GM18502 (cell line): Measurements from ENCODE around the gene SMARCA4.

Source experiments
- ATAC-seq: cut with Tn5 transposase; IDR thresholded peaks from one replicate; pipeline ENCODE4 v1.9.1; 2021; ENCODE audit warnings: mild to moderate bottlenecking; ENCODE audit not compliant: unreplicated experiment, poor library complexity

The SMARCA4 gene

GRCh38 chr19:10960314-10961072, at the start of gene SMARCA4:
Gene SMARCA4, plus strand, starts transcription at chr19:10961030. Its CDS starts 23,122 bp downstream, at chr19:10984152.
- peak; percentile 75 for ATAC-seq

GRCh38 chr19:10911579-10912363, 49.1 kb upstream of the SMARCA4 start:
- ATAC-seq, result no peak

GRCh38 chr19:10912619-10913018, 48.2 kb upstream of the SMARCA4 start:
- ATAC-seq, result no peak

DNA sequence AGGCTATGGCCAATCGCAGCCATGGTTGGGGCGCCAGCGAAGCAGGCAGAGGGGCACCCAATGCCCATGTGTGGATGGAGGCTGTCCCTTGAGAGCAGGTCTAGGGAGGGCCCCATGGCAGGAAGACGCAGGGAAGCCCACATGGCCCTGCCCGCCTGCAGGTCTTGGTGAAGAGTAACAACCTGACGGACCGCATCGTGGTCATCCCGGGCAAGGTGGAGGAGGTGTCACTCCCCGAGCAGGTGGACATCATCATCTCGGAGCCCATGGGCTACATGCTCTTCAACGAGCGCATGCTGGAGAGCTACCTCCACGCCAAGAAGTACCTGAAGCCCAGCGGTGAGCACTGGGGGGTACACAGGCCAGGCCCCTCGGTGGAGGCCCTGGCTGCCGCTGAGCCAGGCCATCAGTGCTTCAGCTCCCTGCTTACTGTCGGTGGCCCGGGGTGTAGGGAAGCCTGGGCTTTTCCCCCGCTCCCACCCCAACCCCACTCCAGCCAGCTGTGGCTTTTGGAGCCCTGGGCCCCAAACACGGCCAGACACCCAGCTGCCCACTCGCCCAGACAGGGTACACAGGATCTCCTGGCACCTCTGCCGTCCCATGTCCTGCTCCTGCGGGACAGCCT, 47.0 kb upstream of the SMARCA4 start:
- ATAC-seq, result no peak

DNA sequence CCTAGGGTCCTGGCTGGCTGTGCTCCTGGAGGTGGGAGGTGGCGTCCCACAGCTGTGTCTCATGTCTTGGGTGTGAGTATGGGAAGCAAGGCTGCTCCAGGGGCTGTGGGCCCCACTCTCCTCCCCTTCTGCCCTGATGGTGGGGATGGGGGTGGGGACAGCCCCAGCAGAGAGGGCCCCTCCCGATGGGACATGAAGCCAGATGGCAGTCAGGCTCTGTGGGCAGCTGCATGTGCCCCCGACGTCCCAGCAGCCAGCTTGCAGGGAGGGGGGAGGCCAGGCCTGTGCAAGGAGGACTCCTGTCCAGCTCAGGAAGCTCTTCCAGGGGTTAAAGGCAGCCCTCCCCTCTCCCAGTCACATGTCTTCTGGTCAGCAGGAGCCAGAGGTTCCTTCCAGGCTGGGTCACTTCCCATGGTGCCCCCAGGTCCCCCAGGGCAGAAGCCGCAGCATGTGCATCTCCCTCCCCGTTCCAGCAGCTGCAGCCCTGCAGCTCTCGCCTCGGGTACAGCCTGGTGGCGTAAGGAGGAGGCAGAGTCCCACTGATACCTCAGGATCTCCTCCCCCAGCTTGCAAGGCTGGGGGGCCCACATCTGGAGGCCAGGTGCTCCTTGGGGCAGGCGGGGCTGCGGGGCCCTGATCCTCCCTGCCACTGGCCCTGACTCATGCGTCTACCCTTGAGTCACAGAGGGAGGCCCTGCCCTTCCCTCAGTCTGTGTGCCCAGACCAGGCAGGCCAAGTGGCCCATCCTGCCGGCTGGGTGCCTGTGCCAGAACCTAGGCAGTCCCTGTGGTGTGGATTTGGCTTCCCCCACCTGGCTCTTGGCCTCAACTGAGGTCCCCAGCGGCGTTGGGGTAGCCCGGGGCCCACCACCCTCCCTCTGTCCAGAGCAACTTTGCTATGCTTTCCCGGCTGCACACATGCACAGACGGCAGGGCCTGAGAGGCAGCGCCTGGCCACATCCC, 45.4 kb upstream of the SMARCA4 start:
- no peak for ATAC-seq

GRCh38 chr19:10916602-10917001, 44.2 kb upstream of the SMARCA4 start:
- ATAC-seq, result no peak

DNA sequence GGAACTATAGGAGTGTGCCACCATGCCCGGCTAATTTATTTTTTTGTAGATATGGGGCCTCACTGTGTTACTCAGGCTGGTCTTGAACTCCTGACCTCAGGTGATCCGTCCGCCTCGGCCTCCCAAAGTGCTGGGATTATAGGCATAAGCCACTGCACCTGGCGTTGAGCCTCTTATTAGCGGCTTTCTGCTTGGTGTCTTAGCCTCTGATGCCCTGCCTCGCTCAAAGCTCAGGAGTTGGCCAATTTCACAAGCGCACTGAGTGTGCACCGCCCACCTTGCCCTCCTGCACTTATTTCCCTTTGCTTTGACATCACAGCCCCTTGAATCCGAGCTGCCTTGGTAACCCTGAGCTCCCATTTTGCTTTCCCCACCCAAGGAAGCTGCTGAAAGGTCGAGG, 42.5 kb upstream of the SMARCA4 start:
- ATAC-seq, result no peak

GRCh38 chr19:10919352-10920287, 41.2 kb upstream of the SMARCA4 start:
- no peak for ATAC-seq

DNA sequence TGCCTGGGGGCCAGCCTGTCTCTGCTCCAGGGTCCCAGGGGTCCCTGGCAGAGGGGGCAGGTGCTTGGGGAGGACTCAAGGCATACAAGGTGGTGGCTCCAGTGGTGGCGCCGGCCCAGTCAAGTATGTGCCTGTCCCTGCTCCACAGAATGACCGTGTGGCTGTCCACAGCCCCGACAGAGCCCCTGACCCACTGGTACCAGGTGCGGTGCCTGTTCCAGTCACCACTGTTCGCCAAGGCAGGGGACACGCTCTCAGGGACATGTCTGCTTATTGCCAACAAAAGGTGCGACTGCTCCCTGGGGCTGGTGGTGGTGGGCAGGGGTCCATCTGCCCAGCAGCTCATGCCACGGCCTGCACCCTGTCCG, 40.6 kb upstream of the SMARCA4 start:
- no peak for ATAC-seq

- ATAC-seq, result no peak
Measured at GRCh38 chr19:10920781-10921180, 40.0 kb upstream of the SMARCA4 start.

DNA sequence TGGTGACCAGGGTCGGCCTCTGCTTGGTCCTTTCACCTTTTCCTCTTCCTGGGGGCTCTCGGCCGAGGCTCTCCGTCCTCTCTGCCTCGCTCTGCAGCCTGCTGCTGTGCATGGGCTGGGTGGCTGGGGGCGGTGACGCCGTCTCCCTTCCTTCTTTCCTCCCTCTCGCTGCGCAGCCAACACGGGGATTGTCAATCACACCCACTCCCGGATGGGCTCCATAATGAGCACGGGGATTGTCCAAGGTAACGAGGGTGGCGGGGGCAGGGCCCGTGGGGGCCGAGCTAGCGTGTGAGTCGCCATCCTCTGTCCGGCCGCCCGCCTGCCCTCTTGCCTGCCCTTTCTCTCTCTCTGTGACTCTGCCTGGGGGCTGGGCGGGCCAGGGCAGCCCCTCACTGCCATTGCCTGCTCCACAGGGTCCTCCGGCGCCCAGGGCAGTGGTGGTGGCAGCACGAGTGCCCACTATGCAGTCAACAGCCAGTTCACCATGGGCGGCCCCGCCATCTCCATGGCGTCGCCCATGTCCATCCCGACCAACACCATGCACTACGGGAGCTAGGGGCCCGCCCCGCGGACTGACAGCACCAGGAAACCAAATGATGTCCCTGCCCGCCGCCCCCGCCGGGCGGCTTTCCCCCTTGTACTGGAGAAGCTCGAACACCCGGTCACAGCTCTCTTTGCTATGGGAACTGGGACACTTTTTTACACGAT, 39.5 kb upstream of the SMARCA4 start:
- ATAC-seq, result no peak

GRCh38 chr19:10921910-10922637, 38.8 kb upstream of the SMARCA4 start:
- ATAC-seq, result no peak

- no peak for ATAC-seq
Measured at GRCh38 chr19:10922638-10923014, 38.2 kb upstream of the SMARCA4 start.

GRCh38 chr19:10923260-10924112, 37.3 kb upstream of the SMARCA4 start:
- no peak for ATAC-seq

DNA sequence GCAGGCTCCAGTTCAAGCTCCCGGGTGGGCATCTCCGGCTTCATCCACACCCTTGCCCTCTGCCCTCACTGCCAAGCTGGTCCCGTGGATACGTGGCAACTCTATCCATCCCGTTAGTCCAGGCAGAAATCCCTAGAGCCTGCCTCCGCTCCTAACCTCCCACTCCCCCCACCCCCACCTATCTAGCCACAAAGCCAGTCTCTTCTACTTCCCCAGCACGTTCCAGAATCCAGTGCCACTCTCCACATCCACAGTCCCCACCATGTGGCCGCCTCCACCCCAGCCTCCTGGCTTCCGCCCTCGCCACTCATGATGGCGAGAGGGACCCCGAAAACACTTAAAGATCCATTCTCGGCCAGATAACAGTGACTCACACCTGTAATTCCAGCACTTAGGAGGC, 36.2 kb upstream of the SMARCA4 start:
- no peak for ATAC-seq

- no peak for ATAC-seq
Measured at GRCh38 chr19:10927730-10928562, 32.9 kb upstream of the SMARCA4 start.
